ENCODE data around the gene CNDP1.

CNDP1 gene

DNA sequence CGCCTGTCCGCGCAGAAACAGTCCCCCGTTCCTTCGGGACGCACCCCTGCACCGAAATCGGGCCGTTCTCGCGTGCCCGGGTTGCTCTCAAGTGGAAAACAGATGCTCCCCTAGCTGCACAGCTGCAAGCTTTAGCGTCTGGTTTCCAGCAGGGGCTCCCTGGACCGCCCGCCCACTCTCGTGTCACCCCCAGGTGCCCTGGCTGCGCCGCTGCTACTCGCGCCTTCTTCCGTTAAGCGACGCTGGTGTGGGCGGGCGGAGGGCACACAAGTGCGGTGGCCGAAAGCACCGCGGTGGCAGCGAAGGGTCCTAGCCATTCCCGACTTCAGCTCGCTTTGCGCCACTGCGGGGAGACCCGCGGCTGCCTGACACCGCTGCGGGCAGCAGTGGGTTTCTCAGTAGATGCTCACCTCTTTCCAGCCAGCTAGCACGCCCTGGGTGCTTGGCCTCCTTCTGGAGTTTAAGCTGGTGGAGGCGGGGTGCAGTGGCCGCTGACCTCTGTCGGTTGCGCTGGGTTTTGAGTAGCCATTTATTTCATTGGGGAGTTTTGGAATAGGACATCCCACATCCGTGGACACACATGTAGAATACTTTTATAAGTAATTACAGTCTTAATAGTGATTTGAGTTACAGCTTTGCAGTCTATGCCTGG, 64.2 kb downstream of the CNDP1 start:
- peak overlapping the region; percentile 88 for H3K4me3 ChIP-seq (ENCODE audit: severe bottlenecking)
- peaks cover 5% of the 10 kb centered on the region; the same call in 1 of the 2 replicates for H3K36me3 ChIP-seq (ENCODE audit: low read depth)
- H3K27me3 ChIP-seq (ENCODE audit: insufficient read depth, poor library complexity, severe bottlenecking) = no peaks in the 10 kb centered on the region
- H3K27ac ChIP-seq (ENCODE audit: poor library complexity, severe bottlenecking) = peak overlapping the region; percentile 80
- ATAC-seq (ENCODE audit: low read depth) = peak; percentile 44
- peaks cover 7% of the 10 kb centered on the region for H3K4me1 ChIP-seq (ENCODE audit: insufficient read depth, poor library complexity, severe bottlenecking)
- no peaks in the 10 kb centered on the region for H3K9me3 ChIP-seq (ENCODE audit: severe bottlenecking)
- TF ChIP-seq, protein P1, sequence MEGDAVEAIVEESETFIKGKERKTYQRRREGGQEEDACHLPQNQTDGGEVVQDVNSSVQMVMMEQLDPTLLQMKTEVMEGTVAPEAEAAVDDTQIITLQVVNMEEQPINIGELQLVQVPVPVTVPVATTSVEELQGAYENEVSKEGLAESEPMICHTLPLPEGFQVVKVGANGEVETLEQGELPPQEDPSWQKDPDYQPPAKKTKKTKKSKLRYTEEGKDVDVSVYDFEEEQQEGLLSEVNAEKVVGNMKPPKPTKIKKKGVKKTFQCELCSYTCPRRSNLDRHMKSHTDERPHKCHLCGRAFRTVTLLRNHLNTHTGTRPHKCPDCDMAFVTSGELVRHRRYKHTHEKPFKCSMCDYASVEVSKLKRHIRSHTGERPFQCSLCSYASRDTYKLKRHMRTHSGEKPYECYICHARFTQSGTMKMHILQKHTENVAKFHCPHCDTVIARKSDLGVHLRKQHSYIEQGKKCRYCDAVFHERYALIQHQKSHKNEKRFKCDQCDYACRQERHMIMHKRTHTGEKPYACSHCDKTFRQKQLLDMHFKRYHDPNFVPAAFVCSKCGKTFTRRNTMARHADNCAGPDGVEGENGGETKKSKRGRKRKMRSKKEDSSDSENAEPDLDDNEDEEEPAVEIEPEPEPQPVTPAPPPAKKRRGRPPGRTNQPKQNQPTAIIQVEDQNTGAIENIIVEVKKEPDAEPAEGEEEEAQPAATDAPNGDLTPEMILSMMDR (IDR thresholded peaks at IDR 0.05; ENCODE audit: poor library complexity, severe bottlenecking) = no peak
- no peak for DNase-seq (ENCODE audit: low spot score)

DNA sequence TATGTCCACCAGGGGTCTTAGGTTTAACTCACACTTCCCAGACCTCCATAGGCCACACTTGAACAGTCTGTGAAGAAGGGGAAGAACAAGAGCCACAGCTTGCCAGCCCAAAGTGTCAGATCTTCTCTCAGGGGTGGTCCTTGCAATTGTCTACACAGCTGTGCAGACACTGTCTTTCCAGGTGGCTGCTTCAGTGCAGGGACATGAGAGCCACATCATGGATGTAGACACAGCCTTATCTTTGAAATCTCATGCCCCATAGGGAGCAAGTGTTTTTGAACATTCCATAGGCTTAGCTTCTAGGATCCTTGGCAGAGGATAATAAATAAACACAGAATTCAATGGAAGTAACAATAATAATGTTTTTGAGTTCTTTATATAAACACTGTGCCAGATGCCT, 70.1 kb downstream of the CNDP1 start:
- DNase-seq (ENCODE audit: low spot score) = no peak

DNA sequence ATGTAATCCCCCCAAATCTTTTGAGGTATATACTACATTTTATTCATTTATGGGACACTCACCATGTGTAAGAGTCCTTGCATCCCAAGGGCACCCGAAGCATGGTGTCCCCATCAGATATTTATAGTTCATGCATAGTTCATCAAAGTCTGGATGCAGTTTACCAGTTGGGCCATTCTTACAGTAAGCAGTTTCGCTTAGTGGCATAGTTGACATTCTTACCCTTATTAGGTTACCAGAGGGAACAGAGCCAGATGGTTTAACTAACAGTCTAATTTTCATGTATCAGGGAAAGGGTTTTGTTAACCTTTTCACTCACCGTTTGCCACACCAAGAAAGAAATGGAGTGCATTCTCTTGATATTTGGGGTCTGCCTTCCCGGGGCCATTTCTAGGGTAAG, 70.5 kb downstream of the CNDP1 start:
- Histone ChIP-seq H3K9me3 (ENCODE audit: severe bottlenecking) (no peaks in the 10 kb centered on the region), H3K4me1 (ENCODE audit: insufficient read depth, poor library complexity, severe bottlenecking) (no peaks in the 10 kb centered on the region), H3K27me3 (ENCODE audit: insufficient read depth, poor library complexity, severe bottlenecking) (no peaks in the 10 kb centered on the region), H3K27ac (ENCODE audit: poor library complexity, severe bottlenecking) (no peak overlapping the region), H3K36me3 (ENCODE audit: low read depth) (no peaks in the 10 kb centered on the region), H3K4me3 (ENCODE audit: severe bottlenecking) (no peak overlapping the region)
- TF ChIP-seq, protein P1 (IDR thresholded peaks at IDR 0.05; ENCODE audit: poor library complexity, severe bottlenecking) = no peak
- DNase-seq (ENCODE audit: low spot score) = no peak
- ATAC-seq (ENCODE audit: low read depth) = no peak

More for the DNA sequence above, 70.1 kb downstream of the CNDP1 start:
- ATAC-seq (ENCODE audit: low read depth) = no peak
- Histone ChIP-seq H3K36me3 (ENCODE audit: low read depth) (no peaks in the 10 kb centered on the region), H3K4me1 (ENCODE audit: insufficient read depth, poor library complexity, severe bottlenecking) (no peaks in the 10 kb centered on the region), H3K27me3 (ENCODE audit: insufficient read depth, poor library complexity, severe bottlenecking) (no peaks in the 10 kb centered on the region), H3K9me3 (ENCODE audit: severe bottlenecking) (no peaks in the 10 kb centered on the region), H3K27ac (ENCODE audit: poor library complexity, severe bottlenecking) (no peak overlapping the region), H3K4me3 (ENCODE audit: severe bottlenecking) (no peak overlapping the region)
- TF ChIP-seq, protein P1 (IDR thresholded peaks at IDR 0.05; ENCODE audit: poor library complexity, severe bottlenecking) = no peak

DNA sequence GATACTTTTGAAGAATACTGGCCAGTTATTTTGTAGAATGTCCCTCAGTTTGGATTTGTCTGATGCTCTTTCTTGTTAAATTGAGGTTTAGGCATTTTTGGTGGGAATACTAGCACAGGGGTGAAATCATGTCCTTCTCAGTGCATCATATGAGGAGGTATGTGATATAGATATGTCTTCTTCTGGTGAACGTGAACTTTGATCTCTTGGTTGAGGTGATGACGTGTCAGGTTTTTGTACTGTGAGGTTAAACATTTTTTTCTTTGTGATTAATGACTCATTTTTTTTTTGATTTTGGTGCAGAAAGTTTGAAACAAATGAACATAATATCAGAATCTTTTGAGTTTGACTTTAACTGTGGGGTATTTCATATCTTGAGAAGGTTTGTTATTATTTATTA, 74.4 kb downstream of the CNDP1 start:
- ATAC-seq (ENCODE audit: low read depth) = no peak
- no peak for DNase-seq (ENCODE audit: low spot score)
- Histone ChIP-seq H3K4me3 (ENCODE audit: severe bottlenecking) (no peak overlapping the region), H3K27me3 (ENCODE audit: insufficient read depth, poor library complexity, severe bottlenecking) (no peaks in the 10 kb centered on the region), H3K27ac (ENCODE audit: poor library complexity, severe bottlenecking) (no peak overlapping the region), H3K36me3 (ENCODE audit: low read depth) (no peaks in the 10 kb centered on the region), H3K9me3 (ENCODE audit: severe bottlenecking) (no peaks in the 10 kb centered on the region), H3K4me1 (ENCODE audit: insufficient read depth, poor library complexity, severe bottlenecking) (no peaks in the 10 kb centered on the region)
- TF ChIP-seq, protein P1 (IDR thresholded peaks at IDR 0.05; ENCODE audit: poor library complexity, severe bottlenecking) = no peak

DNA sequence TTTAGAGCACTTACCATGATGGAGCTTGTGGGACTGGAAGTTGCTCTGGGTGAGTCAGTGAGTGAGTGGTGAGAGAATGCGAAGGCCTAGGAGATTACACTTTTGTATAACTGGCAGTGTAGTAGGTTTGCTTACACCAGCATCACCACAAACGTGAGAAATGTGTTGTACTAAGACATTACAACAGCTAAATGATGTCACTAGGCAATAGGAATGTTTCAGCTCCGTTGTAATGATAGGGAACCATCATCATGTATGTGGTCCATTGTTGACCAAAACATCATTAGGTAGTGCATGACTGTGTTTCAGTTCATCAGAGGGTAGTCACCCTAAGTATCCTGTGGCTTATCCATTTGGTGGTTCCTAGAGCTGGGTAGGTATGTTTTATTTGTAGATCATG, 75.2 kb downstream of the CNDP1 start:
- ATAC-seq (ENCODE audit: low read depth) (no peak), DNase-seq (ENCODE audit: low spot score) (no peak)
- no peaks in the 10 kb centered on the region for H3K36me3 ChIP-seq (ENCODE audit: low read depth)
- H3K9me3 ChIP-seq (ENCODE audit: severe bottlenecking) = no peaks in the 10 kb centered on the region
- no peak overlapping the region for H3K27ac ChIP-seq (ENCODE audit: poor library complexity, severe bottlenecking)
- TF ChIP-seq, protein P1 (IDR thresholded peaks at IDR 0.05; ENCODE audit: poor library complexity, severe bottlenecking) = no peak
- H3K4me1 ChIP-seq (ENCODE audit: insufficient read depth, poor library complexity, severe bottlenecking) = no peaks in the 10 kb centered on the region
- no peaks in the 10 kb centered on the region for H3K27me3 ChIP-seq (ENCODE audit: insufficient read depth, poor library complexity, severe bottlenecking)
- H3K4me3 ChIP-seq (ENCODE audit: severe bottlenecking) = no peak overlapping the region
